Measurements from ENCODE around the gene MORN1.

MORN1 gene

GRCh38 chr1:2375246-2375922 is 16.0 kb downstream of the MORN1 start:
- no peak for TF ChIP-seq CTCF (IDR thresholded peaks at IDR 0.05; ENCODE audit: insufficient read depth, low read depth, low read length, missing control alignments)
- no peak overlapping the region for H3K4me3 ChIP-seq (ENCODE audit: low read depth, low read length)
- no peak for DNase-seq (ENCODE audit: low read depth)

GRCh38 chr1:2374252-2375155 is 16.9 kb downstream of the MORN1 start:
- DNase-seq (ENCODE audit: low read depth) = no peak
- TF ChIP-seq CTCF (IDR thresholded peaks at IDR 0.05; ENCODE audit: insufficient read depth, low read depth, low read length, missing control alignments) = no peak
- H3K4me3 ChIP-seq (ENCODE audit: low read depth, low read length) = no peak overlapping the region

- no peak for DNase-seq (ENCODE audit: low read depth)
- no peak overlapping the region for H3K4me3 ChIP-seq (ENCODE audit: low read depth, low read length)
- TF ChIP-seq CTCF (IDR thresholded peaks at IDR 0.05; ENCODE audit: insufficient read depth, low read depth, low read length, missing control alignments) = no peak
These were observed 17.7 kb downstream of the MORN1 start for GRCh38 chr1:2373551-2374251.

- no peak overlapping the region for H3K4me3 ChIP-seq (ENCODE audit: low read depth, low read length)
- TF ChIP-seq CTCF (IDR thresholded peaks at IDR 0.05; ENCODE audit: insufficient read depth, low read depth, low read length, missing control alignments) = no peak
- DNase-seq (ENCODE audit: low read depth) = no peak
These were observed 18.5 kb downstream of the MORN1 start for GRCh38 chr1:2372551-2373490.

GRCh38 chr1:2368053-2368744 is 23.2 kb downstream of the MORN1 start:
- no peak overlapping the region for H3K4me3 ChIP-seq (ENCODE audit: low read depth, low read length)
- TF ChIP-seq CTCF (IDR thresholded peaks at IDR 0.05; ENCODE audit: insufficient read depth, low read depth, low read length, missing control alignments) = no peak
- DNase-seq (ENCODE audit: low read depth) = no peak
